GM12873 (cell line): ENCODE measurements around the gene CCER1.

ENCODE experiments used
- TF ChIP-seq, protein P1 (sequence below): IDR thresholded peaks from 2 replicates; pipeline ENCODE4 v1.5.1; 2012; ENCODE audit warnings: low read depth, mild to moderate bottlenecking, moderate library complexity, low read length, control low read depth; ENCODE audit not compliant: insufficient read depth; ENCODE audit errors: missing control alignments

CCER1 gene

GRCh38 chr12:90908465-90908864 lies 46.5 kb downstream of the CCER1 start:
- TF ChIP-seq, protein P1, sequence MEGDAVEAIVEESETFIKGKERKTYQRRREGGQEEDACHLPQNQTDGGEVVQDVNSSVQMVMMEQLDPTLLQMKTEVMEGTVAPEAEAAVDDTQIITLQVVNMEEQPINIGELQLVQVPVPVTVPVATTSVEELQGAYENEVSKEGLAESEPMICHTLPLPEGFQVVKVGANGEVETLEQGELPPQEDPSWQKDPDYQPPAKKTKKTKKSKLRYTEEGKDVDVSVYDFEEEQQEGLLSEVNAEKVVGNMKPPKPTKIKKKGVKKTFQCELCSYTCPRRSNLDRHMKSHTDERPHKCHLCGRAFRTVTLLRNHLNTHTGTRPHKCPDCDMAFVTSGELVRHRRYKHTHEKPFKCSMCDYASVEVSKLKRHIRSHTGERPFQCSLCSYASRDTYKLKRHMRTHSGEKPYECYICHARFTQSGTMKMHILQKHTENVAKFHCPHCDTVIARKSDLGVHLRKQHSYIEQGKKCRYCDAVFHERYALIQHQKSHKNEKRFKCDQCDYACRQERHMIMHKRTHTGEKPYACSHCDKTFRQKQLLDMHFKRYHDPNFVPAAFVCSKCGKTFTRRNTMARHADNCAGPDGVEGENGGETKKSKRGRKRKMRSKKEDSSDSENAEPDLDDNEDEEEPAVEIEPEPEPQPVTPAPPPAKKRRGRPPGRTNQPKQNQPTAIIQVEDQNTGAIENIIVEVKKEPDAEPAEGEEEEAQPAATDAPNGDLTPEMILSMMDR, result no peak

DNA sequence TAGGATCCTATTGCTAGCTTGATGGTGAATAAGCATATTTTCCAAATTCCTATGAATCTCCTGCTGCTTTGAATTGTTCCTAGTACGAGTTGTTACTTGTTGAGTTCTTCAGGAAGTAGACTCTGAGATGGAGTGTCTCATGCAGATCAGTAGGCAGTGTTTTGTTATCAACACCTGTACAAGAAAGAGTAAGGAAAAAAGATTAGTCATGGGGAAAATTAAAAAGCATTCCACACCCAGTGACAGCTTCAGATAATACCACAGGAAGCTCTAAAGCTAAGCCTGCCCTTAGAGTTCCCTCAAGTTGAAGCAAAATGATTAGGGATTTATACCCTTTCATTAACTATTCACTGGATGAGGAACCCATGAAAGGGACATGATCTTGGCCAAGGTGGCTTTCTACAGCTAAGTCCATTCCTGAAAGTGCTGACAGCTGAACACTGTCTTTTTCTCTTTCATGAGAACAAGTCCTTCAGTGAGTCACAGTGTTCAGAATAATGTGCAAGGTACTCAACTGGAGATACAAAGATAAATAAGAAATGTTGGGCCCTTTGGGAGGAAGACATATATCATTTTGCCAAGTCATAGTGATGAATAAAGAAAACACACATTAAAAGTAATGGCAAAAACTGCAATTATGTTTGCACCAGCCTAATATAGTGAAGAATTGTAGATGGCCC lies 49.1 kb downstream of the CCER1 start:
- TF ChIP-seq, protein P1, result no peak

DNA sequence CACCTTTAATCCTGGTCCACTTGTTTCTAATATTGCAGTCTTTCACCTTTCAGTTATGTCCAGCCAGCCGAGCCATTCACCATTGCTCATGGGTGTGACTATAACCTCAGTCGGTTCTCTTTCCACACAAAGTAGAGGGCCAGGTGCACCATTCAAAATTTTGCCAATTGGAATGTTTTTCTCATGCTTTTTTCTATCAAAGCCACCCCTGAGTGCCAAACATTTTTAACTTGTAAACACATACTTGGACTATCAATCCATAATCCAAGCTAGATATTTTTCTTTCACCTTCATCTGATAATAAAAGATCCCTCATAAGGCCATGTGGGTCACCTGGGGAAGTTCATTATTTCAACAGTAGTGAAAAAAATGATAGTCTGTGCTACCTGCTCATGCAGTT lies 52.4 kb downstream of the CCER1 start:
- TF ChIP-seq, protein P1, result no peak
